HepG2 (cell line): ENCODE measurements around the gene PARP11.

Experiments used
- BCLAF1 ChIP-seq: fragments of 450-650 bp; IDR thresholded peaks from 2 replicates; pipeline ENCODE4 v1.6.1; 2017; ENCODE audit warnings: mild to moderate bottlenecking
- CTCF ChIP-seq: sonication (generic); formaldehyde crosslinking; IDR thresholded peaks from 2 replicates; pipeline ENCODE4 v1.5.0; 2020; ENCODE audit warnings: mild to moderate bottlenecking, missing genetic modification reagents, moderate library complexity
- TCF12 ChIP-seq, 2 experiments: fragments of 450-650 bp in 1 of 2; sonication (generic) in 1 of 2; formaldehyde crosslinking in 1 of 2; IDR thresholded peaks; 2 replicates each; pipeline versions ENCODE4 v1.6.1 to v1.8.0; 2017 to 2022; ENCODE audit warnings: antibody characterized with exemption in 1 of 2, mild to moderate bottlenecking in 1 of 2, missing genetic modification reagents in 1 of 2, moderate library complexity in 1 of 2

DNA sequence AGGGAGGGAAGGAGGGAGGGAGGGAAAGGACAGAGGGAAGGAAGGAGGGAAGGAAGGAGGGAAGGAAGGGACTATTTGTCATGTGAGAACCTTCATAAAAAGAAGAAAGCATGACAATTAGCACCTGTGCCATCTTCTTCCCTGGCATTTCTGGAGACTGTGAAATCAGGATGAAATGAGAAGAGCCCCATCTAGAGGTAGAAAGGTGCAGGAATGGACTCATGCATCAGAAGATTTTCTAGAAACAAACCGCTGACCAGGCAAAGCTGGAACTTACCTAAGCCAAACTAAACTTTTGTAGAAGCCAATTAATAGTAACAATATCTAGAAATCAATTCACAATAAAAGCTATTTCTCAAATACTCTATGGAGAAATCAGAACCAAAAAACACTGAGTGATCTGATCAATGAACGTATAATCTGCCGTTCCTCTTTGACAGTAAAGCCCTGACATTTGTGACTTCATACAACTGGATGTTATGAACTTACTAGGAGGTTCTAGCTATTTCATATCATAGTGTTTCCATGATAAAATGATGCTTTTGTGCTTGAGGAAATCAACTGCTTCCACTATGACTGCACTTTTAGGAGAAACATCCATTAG is 95.9 kb downstream of the PARP11 start:
- TF ChIP-seq CTCF (CRISPR knock-in tag) = peak; percentile 74
- no peak for TF ChIP-seq TCF12 (IDR thresholded peaks at IDR 0.05)
- no peak for TF ChIP-seq TCF12 (CRISPR knock-in tag; IDR thresholded peaks at IDR 0.05)
- TF ChIP-seq BCLAF1 = no peak
